Ascending aorta (tissue), 2 donors: ENCODE measurements around the gene MEF2B. TPM values are rescaled to one million over a fixed set of nuclear protein-coding genes. Genes with fewer than 3 reads are reported as not detected.
"Not testable (repeated sequence)": the region's sequence is repeated elsewhere in the genome, so short reads cannot be mapped to it uniquely, and the experiment has no call there.

Experiments used
- DNase-seq, 2 donors: peaks; one replicate each; pipeline ENCODE4 v3.0.0-alpha.2; 2019; ENCODE audit warnings: low spot score in 2 of 2
- H3K27ac ChIP-seq, 2 donors: fragments of 200-600 bp; sonication (generic); one replicate each; pipeline ENCODE4 v1.5.1; 2016 to 2017; ENCODE audit warnings: mild to moderate bottlenecking in 1 of 2
- H3K27me3 ChIP-seq: fragments of 200-600 bp; sonication (generic); one replicate; pipeline ENCODE4 v1.5.1; 2017
- H3K36me3 ChIP-seq, 2 donors: fragments of 200-600 bp; sonication (generic); one replicate each; pipeline ENCODE4 v1.5.1; 2016
- H3K4me1 ChIP-seq, 2 donors: fragments of 200-600 bp; sonication (generic); one replicate each; pipeline ENCODE4 v1.5.1; 2016 to 2017; ENCODE audit warnings: mild to moderate bottlenecking in 1 of 2
- H3K4me3 ChIP-seq, 2 donors: fragments of 200-600 bp; sonication (generic); one replicate each; pipeline ENCODE4 v1.5.1; 2016 to 2017; ENCODE audit warnings: mild to moderate bottlenecking in 1 of 2
- H3K9me3 ChIP-seq, 2 donors: fragments of 200-600 bp; sonication (generic); one replicate each; pipeline ENCODE4 v1.5.1; 2016
- intact Hi-C: fragments of 100-400 bp; cut with DNase I; formaldehyde crosslinking; loops from one replicate; pipeline ENCODE4 v1.15.1; 2023
- total RNA-seq: library from RNA; depleted of rRNA; stranded (reverse); fragments of >200 nt; gene quantifications from one replicate; pipeline ENCODE4 v1.1.0, GENCODE V29; 2016
- TF ChIP-seq, protein P1 (sequence below), 3 experiments: fragments of 200-600 bp in 2 of 3; fragments of 450-650 bp in 1 of 3; sonication (generic) in 2 of 3; IDR thresholded peaks; one replicate each; pipeline ENCODE4 v1.5.1; 2016 to 2019; ENCODE audit warnings: antibody characterized with exemption in 3 of 3, mild to moderate bottlenecking in 1 of 3, moderate library complexity in 1 of 3

MEF2B gene
- total RNA-seq, 1 donor from 2014 or later = not detected

DNA sequence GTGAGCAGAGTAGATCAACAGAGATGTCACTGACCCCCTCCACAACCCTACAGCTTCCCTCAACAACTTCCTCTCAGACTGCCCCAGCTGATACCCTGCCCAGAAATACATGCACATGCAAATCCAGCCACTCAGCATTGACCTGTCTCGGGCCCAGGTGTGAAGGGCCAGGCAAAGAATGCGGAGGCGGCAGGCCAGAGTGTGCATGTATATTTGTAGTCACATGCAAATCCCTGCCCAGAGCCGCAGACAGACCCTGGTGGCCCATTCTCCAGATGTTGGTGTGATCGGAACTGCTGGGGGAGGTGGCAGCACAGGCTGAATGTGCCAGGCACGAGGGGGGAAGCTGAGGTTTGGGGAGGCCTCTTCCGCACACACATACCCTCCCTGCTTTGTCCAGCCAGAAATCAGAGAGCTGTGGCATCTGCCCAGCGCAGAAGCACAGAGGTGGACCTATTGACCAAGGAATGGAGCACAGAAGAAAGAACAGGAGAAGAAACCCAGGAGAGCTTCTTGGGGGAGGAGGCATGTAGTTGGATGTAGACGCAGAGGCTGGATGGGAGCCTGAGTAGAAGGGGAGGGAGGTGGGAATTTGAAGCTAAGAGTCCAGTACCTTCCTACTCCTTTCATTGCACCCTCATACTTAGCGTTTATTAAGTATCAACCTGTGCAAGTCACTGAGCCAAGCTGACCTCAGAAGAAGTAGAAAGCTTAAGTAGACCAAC, 14.4 kb downstream of the MEF2B start:
- Histone ChIP-seq H3K27ac (no peak overlapping the region), H3K36me3 (peaks cover 6 to 11% of the 10 kb centered on the region in 2 donors), H3K27me3 (no peaks in the 10 kb centered on the region), H3K9me3 (no peaks in the 10 kb centered on the region), H3K4me3 (no peak overlapping the region), H3K4me1 (no peaks in the 10 kb centered on the region)
- no peak for DNase-seq
- TF ChIP-seq, protein P1, sequence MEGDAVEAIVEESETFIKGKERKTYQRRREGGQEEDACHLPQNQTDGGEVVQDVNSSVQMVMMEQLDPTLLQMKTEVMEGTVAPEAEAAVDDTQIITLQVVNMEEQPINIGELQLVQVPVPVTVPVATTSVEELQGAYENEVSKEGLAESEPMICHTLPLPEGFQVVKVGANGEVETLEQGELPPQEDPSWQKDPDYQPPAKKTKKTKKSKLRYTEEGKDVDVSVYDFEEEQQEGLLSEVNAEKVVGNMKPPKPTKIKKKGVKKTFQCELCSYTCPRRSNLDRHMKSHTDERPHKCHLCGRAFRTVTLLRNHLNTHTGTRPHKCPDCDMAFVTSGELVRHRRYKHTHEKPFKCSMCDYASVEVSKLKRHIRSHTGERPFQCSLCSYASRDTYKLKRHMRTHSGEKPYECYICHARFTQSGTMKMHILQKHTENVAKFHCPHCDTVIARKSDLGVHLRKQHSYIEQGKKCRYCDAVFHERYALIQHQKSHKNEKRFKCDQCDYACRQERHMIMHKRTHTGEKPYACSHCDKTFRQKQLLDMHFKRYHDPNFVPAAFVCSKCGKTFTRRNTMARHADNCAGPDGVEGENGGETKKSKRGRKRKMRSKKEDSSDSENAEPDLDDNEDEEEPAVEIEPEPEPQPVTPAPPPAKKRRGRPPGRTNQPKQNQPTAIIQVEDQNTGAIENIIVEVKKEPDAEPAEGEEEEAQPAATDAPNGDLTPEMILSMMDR (IDR thresholded peaks at IDR 0.05) = no peak
- intact Hi-C loops = no loop called here

DNA sequence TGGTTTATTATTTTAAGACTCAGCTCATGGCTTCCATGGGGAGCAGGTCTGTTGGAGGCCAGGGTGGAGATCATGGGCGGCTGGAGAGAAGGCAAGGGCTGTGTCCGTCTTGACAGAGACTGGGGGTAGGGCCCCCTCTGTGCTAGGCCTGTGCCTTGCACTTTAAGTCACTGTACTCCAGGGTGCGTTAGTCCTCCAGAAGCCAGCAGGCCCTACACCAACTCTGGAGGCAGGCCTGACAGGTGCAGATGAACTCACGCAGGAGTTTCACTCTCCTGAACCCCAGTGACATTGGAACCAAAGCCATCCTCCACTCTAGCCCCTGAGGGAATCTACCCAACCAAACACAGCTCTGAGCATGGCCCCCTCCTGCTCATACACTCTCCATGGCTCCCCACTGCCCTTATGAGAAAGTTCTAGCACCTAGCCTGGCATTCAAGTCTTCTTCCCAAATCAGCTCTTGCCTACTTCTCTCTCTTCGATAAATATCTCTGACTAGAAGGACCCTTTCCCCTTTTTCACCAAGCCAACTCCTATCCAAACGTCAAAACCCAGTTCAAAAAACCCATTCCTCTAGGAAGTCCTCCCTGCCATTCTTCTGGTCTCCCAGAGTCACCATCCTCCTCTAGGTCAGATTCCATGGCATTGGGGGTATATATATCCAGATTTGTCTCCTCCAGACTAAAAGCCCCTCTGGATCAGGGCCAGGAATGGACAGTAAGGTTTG, 15.1 kb downstream of the MEF2B start:
- TF ChIP-seq, protein P1 (IDR thresholded peaks at IDR 0.05) = no peak
- no peaks in the 10 kb centered on the region for H3K9me3 ChIP-seq
- peaks cover 6 to 11% of the 10 kb centered on the region in 2 donors for H3K36me3 ChIP-seq
- intact Hi-C loops = no loop called here
- no peaks in the 10 kb centered on the region for H3K4me1 ChIP-seq
- H3K4me3 ChIP-seq = no peak overlapping the region
- DNase-seq = no peak
- no peaks in the 10 kb centered on the region for H3K27me3 ChIP-seq
- no peak overlapping the region for H3K27ac ChIP-seq

DNA sequence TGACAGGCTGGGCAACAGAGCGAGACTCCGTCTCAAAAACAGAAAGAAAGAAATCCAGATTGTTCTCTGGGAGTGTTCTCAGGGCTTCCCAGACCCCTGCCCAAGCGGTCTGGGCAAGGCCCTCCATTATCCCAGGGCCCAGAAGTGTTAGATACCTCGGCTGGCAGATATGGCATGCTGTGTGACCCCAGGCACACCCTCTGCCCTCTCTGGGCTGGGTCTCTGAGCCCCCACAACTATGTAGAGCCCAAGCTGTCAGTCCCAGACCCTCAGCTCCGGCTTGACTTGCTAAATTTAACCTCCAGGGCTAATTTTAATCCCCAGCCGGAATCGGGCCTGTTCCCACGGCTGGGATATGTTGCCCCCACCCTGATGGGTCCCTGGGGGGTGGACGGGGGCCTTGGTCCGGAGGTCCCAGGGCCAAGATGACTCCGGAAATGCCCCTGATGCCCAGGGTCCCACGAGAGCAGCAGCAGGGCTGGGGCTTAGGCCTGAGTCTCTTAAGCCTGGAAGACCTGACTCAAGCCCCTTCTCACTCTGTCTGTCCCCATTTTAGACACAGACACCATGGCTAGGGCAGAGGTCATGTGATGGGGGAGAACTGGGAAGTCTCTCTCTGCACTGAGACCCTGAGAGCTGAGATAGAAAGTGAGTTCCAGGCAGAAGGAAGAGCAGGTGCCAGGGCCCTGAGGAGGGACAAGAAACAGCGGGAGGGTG, 17.2 kb downstream of the MEF2B start:
- TF ChIP-seq, protein P1 (IDR thresholded peaks at IDR 0.05) = no peak

DNA sequence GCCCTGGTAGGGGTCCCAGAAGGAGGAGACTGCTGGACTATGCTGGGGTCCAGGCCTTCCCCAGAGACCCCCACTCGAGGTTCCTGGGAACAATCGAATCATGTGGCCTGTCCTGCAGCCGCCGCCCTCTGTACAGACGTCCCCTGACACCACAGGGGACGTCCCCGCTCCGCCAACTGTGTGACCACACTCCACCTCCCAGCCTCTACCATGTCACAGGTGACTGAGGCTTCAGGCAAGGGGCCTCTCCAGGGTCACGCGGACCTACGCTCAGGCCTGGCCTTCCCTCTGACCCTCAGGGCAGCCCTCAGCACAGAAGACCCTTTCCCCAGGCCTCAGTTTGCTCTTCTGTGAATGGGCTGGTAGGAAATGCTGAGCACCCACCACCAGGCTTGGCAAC, 18.6 kb downstream of the MEF2B start:
- TF ChIP-seq, protein P1 (IDR thresholded peaks at IDR 0.05) = no peak
- no peak overlapping the region for H3K27ac ChIP-seq
- H3K4me3 ChIP-seq = no peak overlapping the region
- H3K9me3 ChIP-seq = no peaks in the 10 kb centered on the region
- H3K36me3 ChIP-seq = peaks cover under 1 to 17% of the 10 kb centered on the region in 2 donors
- no peaks in the 10 kb centered on the region for H3K27me3 ChIP-seq
- no peaks in the 10 kb centered on the region for H3K4me1 ChIP-seq
- intact Hi-C loops = no loop called here
- no peak for DNase-seq

More for the DNA sequence above, 17.2 kb downstream of the MEF2B start:
- intact Hi-C loops = no loop called here
- no peaks in the 10 kb centered on the region for H3K9me3 ChIP-seq
- no peak overlapping the region for H3K4me3 ChIP-seq
- no peak overlapping the region for H3K27ac ChIP-seq
- no peak for DNase-seq
- H3K36me3 ChIP-seq = peaks cover 6 to 21% of the 10 kb centered on the region in 2 donors
- H3K4me1 ChIP-seq = no peaks in the 10 kb centered on the region
- no peaks in the 10 kb centered on the region for H3K27me3 ChIP-seq

DNA sequence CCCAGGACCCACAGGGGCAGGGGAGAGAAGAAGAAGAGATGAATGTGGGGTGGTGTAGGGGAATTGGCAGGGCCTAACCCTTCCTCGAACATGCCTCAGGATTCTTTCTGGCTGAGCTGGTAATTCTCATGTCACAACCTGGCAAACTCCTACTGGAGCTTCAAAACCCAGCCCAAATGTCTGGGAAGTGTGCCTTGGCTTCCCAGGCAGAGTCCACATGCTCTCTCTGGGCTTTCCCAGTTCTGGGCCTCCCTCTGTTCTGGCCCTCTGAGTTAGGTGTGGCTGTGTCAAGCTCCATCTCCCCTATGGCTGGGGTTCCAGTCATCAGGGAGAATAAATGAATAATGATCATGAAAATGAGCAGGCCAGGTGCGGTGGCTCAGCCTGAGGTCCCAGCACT, 20.6 kb downstream of the MEF2B start:
- H3K4me3 ChIP-seq = no peak overlapping the region
- no peak for DNase-seq
- no peak overlapping the region for H3K27ac ChIP-seq
- H3K27me3 ChIP-seq = no peaks in the 10 kb centered on the region
- intact Hi-C loops = no loop called here
- H3K36me3 ChIP-seq = peaks cover 0 to 14% of the 10 kb centered on the region in 2 donors
- no peaks in the 10 kb centered on the region for H3K9me3 ChIP-seq
- TF ChIP-seq, protein P1 (IDR thresholded peaks at IDR 0.05) = no peak
- peaks cover 0 to 4% of the 10 kb centered on the region in 2 donors for H3K4me1 ChIP-seq

DNA sequence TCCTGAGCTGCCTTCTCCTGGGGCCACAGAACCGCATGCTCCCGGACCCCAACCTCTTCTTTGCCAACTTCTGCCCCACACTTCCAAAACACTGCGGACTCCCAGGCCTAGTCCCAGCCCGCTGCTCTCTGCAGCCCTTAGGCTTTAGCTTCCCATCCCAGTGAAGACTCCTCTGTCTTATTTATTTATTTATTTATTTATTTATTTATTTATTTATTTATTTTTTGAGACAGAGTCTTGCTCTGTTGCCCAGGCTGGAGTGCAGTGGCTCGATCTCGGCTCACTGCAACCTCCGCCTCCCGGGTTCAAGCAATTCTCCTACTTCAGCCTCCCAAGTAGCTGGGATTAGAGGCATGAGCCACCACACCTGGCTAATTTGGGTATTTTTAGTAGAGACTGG, 21.6 kb downstream of the MEF2B start:
- DNase-seq, H3K4me3 ChIP-seq, H3K27me3 ChIP-seq, H3K9me3 ChIP-seq, H3K4me1 ChIP-seq, H3K27ac ChIP-seq, intact Hi-C loops: not testable (repeated sequence)
- H3K36me3 ChIP-seq = peaks cover 0 to 14% of the 10 kb centered on the region in 2 donors
